Activated CD4-positive, CD25-positive, alpha-beta regulatory T cell treated with anti-CD3 and anti-CD28 coated beads, Interleukin-2, amount 50 U/mL, for 24 hours (primary cell): ENCODE data around the gene CEMIP2.

Experiments used
- ATAC-seq, 2 donors: fragments of 150-1000 bp; cut with Tn5 transposase; one replicate each; pipeline ENCODE4 v1.10.0; 2021; ENCODE audit warnings: mild to moderate bottlenecking in 1 of 2, moderate library complexity in 1 of 2

Gene CEMIP2

DNA sequence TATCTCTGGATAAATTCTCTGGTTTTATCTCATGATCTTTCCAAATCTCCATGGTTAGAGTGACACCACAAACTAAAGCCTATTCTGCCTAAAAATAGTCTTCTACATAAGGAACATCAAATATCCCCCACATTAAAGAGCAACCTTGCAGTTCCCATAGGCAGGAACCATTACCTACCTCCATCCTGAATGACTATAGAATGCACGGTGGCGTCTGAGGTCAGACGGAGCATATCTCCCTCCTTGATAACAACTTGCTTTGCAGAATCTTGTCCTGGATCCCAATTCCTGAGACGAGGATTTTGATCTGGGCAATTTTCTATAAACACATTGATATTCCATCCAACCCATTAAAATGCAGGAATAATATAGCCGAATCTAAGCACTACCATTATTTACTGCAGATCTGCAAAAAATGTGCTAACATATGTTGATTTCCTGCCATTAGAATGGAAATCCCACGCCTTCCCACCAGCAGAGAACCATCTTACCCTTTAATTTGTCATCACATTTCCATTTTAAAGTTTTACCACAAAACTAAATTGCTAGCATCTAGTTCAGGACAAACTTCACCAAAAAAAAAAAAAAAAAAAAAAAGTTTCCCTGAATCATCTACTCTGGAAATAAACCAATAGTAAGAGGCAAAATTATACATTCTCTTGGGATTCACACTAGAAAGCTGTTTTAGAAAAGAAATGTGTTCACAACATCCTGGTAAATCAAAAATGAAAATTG, 22.1 kb downstream of the CEMIP2 start:
- ATAC-seq = no peak

DNA sequence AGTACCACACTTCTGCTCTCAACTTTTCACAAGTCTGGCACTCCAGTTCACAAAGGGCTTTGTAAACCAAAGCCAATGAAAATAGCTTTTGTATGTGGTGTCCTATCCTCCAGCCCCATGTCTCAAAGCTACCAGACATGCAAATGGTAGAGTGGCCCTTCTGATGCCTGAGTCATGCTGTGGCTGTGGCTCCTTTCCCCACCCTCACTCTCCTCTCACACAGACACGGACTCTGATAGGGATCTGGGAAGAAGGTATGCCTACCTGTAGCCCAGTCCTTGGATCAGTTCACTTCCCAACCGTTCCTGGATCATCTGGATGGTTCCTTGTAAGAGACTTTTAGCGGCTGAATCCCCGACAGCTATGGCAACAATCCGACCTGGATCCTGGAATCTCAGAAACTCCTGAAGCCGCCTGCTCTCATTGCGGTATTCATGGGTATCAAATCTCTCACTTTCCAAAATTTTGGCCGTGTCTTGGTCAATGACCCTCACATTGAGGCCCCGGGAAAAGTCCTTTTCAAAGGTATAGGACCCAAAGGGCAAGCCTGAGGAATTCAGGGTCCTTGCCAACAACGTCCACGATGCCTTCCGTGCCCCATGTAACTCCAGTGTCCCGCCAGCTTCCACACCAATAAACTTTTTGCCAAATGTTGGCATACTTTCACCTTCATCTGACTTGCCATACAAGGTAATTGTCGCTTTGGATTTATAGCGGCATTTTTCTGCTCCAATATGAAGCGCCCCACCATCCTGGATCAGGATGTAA, 23.4 kb downstream of the CEMIP2 start:
- ATAC-seq = no peak

DNA sequence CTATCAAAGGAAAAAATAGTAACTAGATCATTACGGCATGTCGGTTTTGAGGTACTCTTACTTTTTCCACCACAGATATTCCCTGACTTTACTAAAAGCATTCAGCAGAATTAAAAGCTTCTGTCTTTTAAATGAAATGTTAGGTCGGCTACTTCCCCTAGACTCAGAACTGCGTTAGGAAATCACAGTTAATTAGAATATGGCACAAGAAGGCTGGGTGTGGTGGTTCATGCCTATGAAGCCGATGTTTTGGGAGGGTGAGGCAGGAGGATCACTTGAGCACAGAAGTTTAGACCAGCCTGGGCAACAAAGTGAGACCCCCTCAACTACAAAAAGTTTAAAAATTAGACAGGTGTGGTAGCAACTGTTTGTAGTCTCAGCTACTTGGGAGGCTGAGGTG, 24.4 kb downstream of the CEMIP2 start:
- no peak for ATAC-seq

DNA sequence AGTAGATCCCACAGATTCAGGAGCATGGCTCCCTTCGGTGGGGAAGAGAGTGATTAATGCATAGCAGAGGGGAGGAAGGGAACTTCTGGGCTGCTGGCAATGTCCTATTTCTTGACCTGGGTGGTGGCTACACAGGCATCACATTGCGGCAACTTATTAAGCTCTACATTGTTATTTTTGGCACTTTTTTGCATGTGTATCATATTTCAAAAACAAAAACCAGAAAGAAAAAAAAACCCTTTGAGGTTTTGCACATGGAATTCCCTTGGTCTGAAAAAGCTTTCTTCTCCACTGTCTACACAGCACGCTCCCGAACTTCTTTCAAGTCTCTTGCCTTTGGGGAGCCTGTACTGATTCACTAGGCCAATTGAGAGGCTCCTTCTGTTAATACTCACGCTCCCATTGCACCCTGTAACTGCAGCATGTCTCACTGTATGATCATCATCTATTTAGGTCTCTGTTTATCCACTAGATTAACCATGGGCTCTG, 25.1 kb downstream of the CEMIP2 start:
- ATAC-seq = no peak

DNA sequence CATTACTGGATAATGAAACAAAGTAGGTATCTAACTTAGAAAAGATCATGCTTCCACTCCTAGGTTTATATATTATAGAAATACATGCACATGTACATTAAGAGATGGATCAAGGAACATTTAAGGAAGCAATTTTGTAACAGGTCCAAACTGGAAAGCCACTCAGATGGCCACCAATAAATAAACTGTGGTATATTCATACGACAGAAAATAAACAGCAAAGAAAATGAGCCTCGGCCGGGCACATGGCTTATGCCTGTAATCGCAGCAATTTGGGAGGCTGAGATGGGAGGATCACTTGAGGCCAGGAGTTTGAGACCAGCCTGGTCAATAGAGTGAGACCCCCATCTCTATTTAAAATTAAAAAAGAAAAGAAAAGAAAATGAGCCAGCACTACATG, 25.6 kb downstream of the CEMIP2 start:
- no peak for ATAC-seq

DNA sequence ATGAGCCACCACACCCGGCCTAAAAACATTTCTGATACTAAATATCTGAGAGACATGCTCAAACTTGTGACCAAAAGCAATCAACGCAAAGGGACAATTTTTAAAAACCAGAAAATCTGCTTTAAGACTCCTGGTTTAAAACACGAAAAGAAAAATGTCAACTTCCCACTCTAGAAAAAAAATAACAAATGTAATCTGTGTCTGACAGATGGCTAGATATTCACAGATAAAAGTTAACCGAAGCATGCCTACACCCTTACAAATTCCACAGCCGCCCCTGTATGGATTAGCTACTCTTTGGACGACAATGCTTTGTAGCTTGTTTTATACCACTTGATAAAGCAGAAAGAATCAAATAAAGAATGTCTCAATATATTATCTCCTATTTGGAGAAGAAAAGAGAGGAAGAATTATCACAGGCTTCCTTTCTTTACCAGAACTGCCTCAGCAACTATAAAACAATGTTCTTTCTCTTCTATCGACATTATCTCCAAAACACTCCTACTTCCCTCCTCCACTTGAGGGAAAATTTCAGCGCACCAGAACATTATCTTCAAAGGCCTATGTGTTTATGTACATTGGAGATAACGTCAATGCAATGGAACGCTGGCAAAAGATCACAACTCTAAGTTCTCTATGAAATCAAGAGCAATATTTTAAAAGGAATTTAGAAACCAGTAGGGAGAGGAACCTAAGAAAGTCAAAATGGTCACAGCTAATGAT, 26.2 kb downstream of the CEMIP2 start:
- no peak for ATAC-seq

DNA sequence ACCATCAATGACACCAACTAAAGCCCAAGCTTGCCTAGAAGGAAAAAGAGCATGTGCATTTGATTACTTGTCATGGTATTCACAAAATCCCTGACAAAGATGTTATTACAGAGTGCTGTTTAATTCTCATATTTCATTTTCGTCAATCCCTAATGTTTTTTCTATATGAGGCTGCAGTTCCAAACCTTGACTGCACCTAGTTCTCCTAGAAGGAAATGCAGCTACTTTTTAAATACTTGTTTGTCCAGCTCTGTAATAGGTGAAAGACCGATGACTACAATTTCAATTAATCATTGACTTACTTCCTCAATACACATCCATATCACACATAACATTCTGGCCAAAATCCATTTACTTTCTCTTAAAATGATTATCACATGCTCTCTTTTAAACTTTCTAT, 28.1 kb downstream of the CEMIP2 start:
- no peak for ATAC-seq

DNA sequence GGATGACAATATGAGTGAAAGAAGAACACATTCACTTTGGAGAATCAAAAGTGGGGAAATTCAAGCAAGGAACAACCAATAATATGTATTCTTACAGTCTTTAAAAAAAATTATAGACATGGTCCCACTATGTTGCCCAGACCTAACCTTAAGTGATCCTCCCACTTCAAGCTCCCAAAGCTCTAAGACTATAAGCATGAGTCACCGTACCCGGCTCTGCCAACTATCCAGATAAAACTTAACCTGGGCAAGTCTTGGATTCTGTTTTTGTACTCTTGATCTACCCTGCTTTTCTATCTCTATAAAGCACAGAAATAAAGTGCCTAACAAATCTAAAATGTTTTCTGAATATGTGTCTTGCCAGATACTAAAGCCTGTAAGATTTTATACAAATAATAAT, 30.9 kb downstream of the CEMIP2 start:
- no peak for ATAC-seq

DNA sequence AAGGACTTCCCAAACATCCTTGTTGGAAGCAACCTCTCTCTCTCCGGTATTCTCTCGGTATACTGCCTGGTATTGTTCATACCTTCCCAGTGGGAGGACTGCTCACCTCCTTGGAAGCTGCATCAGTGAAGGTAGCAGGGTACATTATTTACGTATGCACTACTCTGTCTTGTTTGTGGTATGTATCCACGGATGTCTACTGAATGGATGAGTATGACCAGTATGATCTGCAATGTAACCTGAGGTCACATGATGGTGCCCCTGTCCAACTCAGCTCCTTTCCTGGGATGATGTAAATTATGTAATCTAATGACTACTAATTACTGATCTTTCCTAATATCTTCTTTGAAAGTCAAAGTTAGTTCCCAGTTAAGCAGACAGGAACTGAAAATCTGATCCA, 32.1 kb downstream of the CEMIP2 start:
- ATAC-seq = no peak

DNA sequence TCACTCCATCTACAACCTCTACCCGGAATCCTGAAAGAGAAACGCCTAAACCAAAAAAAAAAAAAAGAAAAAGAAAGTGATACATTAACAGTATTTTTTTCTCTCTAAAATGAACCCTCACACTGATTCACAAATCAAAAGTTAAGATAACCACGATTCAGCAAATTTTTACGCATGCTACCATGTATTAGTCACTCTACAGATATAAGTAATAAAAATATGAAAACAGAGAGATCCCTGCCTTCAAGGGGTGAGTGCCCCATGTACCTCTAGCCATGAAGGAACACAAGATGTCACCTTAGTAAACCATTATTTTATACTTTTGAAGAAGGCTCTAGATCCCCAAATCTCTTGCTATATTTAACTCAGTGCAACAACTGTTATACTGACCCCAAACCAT, 33.4 kb downstream of the CEMIP2 start:
- ATAC-seq = peak; percentile 90 to 93

DNA sequence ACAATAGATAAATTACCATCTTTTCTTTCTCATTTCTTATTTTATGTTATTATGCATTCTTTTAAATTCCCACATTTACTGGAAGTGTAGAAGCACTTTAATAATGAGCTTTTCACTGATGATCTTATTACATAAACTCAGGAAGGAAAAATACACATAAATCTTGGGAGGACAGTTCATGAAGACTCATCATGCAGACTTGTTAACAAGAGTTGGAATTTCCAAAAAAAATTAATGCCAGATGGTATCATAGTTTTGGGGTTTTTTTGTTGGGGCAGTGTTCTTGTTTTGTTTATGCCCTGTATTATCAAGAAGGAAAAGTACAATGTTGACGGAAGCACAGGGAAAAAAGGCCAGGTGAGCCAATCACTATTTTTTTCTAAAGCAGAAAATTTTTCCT, 35.1 kb downstream of the CEMIP2 start:
- no peak for ATAC-seq

DNA sequence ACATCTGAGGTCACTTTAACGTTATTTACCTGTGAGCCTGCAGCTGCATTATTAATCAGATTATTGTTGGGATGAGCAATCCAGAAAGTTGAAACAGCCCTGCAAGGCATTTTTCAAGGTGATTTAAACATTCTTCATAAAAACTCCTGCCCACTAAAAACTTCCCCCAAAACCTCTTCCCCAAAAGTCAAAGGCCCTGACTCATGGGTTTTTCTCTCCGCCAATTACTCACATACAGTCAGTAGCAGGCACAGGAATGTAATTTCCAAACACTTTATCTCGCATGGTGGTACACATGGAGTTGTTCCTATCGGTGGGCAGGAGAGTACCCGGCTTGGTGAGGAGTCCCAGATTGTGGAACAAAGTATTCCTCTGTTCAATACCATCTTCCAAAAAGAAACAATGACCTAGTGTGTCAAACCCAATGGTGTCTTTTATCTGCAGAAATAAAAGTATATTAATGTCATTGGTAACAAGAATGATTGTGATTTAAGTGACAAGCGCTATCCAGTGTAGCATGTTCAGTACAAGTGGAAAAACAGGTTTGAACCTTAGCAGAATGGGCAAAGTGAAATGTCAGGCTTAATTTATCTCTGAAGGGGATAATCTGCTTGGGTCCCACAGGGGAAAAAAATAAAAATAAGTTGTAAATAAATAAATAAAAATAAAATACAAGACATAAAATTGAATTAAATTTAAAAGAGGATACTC, 38.3 kb downstream of the CEMIP2 start:
- no peak for ATAC-seq

DNA sequence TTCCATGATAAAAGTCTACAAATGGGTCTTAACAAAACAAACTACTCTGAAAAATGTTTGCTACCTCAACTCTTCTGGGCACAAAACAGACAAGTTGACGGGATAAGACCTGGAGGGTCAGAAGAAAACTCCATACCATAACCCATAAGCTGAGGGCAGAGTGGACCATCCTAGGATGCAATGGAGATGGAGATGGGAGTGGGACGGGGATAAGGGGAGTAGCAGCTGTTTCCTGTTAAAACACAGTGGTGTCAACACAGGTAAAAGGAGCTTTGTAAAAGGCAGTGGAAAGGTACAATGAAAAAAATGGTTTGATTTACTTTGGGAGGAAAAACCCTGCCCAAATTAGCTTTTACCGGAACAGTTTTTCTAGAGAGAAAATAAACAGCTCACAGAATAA, 41.6 kb downstream of the CEMIP2 start:
- ATAC-seq = no peak

DNA sequence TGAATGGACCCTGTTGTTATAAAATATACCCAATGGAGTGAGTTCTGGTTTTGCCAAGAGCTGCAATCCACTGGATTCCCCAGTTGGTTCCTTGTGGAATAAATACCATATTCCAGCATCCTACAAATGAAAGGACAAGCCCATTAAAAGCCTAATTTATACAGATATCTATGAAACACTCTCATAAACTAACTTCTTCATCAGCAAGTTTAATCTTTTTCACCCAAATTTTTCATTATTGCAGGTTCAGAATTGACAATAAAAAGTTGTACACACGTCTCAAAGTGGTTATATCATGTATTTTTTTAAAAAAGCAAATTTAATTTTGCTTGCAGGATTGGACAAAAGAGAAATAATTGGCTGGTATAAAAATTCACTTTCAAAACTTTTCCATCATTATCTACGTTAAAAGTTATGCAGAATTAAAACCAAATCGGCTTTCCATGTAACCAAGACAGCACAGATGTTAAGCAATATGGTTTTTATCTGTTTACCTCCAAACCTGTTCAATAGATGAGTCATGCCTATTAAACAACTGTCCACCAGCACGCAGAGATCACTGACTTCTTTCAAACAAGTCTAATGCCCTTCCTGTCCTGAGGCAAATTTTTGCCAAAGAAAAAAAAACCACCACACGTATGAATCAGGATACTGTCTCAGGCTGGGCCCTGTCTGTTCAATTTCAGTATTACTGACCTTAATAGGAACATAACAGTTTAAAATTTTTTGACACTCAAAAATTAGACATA, 42.5 kb downstream of the CEMIP2 start:
- no peak for ATAC-seq

DNA sequence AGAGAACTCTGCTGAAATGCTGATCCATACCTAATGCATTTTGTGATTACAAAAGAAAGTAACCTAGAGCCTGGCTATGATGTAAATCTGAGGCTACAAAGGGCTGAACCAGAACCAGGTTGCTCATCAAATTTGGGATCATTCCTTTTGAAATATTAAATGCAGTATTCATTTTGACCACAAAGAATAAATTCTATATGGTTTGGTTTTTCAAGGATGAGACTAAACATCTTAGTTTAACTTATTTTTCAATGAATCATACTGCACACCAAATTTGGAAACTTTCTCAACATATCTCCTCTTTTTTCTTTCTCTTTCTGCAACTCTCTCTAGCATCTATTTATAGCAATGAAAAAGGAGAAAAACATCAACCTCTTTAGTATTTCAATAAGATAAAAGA, 46.5 kb downstream of the CEMIP2 start:
- no peak for ATAC-seq

DNA sequence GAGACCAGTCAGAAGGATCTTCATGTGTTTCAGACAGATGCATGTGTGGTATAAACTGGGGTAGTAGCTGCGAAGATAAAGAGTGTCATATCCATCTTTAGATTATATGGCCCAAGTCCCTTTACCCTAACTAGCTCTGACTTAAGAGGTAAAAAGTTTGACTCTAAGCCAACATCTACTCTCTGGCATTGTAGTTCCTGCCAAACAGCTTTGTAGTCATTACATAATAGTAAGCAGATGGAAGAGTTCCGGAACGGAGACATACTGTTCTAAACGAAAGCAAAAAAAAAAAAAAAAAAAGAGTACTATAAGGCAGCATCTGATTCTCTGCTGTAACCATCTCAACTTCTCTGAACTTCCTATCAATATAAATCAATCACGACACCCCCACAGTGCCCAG, 48.8 kb downstream of the CEMIP2 start:
- ATAC-seq = no peak

DNA sequence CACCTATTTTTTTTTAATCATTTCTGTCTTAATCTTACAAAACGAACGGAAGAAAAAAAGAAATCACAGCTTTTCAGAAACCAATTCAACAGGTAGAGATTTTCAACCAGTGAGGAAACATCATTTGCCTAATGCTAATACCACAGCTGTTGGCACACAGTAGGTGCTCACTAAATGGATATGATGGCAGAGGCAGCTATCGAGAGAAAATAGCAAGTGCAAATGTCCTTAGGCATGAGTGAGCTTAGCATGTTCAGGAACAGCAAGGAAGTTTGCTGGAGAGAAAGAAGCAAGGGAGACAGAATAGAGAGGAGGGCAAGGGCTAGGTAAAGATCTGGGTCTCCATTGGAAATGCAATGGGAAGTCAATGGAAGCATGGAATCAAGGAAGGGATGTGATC, 49.2 kb downstream of the CEMIP2 start:
- ATAC-seq = no peak

DNA sequence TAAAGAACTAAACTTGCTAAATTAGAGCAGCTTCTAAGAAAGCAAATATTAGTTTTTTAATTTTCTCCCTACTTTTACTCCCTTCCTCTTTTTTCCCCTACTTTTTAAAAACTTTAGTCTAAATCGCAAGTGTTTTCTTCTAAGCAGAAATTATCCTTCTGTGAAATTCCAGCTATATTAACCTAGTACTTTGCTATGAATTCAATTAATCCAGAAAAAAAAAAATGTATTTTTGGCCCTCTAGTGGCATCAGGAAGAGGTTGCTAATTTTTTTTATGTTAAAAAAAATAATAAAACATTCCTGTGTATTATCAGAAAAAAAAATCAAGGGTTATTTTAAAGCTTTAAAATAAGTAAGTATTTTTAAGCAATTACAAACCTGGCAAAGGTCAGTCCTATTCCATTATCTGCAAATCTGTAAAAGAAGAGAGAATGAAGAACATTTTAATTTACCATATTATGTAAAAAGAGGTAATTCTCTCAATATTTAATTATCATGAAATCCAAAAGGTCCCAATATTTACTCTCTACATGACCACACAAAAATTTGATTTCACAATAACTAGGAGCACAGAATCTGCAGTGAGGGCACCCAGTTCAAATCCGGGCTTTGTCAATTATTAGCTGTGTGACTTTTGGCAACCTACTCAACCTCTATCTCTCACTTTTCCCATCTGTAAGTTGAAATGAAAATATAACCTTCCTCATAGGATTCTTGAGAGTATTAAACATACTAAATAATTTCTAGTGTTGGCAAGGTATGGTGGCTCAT, 52.0 kb downstream of the CEMIP2 start:
- ATAC-seq = no peak

DNA sequence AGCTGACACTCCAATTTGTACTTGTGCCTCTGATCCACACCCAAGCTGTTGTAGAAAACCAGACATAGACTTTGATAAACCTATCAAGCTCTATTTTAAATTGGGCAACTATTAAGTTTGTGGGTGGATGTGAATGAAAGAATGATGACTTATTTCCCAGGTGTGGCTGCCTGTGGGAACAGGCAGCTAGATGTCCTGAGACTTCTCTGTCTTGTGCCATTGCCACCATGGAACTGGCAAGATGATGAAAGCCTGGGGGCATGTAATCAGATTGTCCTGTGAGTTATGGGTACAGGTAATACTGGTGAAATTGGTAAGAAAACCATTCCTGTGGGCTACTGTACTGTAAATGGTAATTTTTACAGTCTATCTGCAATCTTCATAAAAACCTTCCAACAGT, 57.5 kb downstream of the CEMIP2 start:
- no peak for ATAC-seq

DNA sequence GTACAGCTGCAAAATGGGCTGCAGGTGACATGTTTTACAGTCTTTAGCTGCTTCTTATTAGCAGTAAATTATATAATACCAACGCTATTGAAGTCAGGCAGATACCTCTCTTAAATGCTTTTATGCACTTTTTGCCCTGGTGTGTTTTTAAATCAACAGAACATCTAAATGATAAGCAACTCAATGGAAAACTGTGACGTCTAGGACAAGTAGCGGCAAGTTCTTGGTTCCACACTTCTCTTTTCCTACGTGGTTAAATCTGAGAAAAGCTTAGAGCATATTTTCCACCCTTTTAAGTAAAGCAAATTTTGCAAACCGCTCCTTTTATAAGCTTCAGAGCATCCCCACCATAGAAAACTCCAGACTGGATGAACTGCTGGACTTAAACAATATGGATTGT, 58.1 kb downstream of the CEMIP2 start:
- no peak for ATAC-seq

DNA sequence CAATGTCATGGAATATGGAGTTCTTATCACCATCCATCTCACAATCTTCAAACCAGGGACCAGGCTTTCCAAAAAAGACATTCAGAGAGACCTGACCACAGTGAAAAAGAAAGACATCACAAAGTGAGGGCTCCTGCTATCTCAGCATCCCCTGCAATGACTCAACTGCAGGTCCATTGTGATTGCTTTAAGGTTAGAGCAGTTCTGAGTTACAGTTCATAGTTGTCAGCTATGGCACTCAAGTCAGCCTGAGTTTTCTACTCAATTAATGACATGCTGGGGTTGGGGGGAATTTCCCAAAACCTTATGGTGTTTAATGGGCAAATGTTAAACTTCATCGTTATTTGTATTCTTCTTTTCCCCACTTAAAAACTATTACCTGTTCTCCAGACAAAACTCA, 58.9 kb downstream of the CEMIP2 start:
- peak; percentile 55 to 78 for ATAC-seq

DNA sequence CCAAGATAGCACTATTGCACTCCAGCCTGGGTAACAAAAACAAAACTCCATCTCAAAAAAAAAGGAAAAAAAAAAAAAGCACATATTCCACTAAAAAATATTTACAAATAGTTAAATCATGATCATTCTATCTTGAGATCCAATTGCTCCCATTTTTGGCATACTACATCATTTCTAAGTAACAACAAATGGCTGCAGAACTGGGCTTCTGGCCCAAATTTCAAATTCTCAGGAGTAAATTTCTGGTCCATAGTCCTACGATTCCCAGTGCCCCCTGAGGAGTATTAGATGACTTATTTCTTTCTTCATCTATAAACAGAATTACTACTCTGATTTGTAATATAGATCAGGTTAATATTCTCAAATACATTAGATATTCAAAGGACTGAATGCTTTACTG, 62.1 kb downstream of the CEMIP2 start:
- ATAC-seq = no peak
